Measurements from ENCODE around the gene PLXNB2.

Gene PLXNB2

GRCh38 chr22:50251477-50252081 lies 55.9 kb downstream of the PLXNB2 start:
- no peak for DNase-seq
- ATAC-seq: no peak

DNA sequence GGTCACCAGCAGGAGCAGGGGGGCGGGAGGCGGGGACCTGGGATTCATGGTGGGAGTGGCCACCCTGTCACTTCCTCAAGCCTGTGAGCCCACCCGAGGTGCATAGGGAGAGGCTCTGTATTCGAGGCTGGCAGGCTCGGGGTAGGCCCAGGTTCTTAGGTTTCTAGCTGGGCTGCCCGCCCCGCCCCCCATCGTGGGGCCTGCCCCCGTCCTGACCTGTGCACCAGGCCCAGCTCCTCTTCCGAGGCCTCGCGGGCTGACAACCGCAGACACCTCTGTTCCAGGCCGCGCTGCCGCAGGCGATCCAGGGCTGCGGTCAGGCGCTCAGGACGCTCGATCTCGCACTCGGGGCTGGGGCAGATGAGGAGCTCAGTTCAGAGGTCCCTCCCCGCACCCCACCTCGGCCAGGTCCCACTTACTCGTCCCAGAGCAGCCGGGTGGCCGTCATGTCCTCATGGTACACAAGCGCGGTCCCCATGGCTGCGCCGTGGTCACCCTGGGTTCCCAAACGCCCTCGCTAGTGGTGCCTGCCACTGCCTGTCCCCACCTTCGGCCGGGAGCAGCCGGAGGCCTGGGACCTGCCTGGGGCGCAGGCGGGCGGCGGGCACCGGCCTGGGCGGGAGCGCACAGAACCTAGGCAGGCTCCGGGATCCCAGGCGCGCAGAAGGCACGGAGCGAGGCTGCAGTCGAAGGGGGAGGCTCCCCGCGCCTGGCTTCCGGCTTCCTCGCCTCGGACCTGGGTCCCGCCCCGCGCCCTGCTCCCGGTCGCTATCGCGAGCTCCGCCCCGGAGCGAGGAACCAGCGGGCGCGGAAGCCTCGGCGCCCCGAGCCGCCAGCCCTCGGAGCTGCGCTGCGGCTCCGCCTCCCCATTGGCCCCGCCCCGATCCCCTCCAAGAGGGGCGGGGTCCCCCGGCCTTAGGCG lies 56.6 kb downstream of the PLXNB2 start, which contains the start of gene HDAC10:
HDAC10 (minus strand) TSS at position 711 of the 922 bp plus-strand sequence; CDS start at position 478, 233 bp downstream.
- DNase-seq: peak; percentile 90

GRCh38 chr22:50250249-50250554 lies 57.2 kb downstream of the PLXNB2 start:
- no peak for DNase-seq

More for the DNA sequence above, 56.6 kb downstream of the PLXNB2 start, which contains the start of gene HDAC10:
- peak; percentile 82 for ATAC-seq

DNA sequence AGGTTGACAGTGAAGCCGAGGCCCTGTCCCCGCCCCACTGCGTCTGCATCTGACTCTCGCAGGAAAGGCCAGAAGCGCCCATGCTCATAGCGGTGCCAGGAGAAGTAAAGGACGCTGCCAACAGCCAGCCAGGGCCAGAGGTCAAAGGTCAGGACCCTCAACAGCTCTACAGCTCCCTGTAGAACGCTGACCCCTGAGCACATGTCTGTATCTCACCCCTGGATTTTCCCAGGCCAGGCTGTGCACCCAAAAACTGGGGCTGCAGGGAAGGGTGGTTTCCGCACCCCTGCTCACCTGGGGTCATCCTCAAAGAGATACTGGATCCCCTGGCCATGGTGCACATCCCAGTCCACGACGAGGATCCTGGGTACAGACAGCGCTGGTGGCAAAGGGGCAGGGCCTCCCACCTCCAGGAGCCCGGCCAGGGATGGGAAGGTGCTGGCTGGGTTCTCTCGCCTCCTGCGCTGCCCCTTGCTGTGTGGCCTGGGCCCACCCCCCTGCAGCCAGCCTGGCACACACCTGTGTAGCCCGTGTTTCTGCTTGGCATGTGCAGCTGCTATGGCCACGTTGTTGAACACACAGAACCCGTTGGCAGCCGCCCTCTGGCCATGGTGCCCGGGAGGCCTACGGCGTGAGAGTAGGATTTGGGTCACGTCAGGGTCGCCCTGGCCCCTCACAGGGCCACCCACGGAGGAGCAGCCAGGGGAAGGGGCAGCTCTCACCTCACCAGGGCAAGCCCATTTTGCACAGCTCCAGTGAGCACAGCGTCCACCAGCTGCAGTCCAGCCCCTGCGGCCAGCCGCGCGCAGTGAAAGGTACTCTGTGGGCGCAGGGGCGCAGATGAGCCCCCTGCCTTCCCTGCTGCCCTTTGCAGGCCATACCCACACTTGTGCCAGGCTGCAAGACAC lies 57.9 kb downstream of the PLXNB2 start:
- DNase-seq (no peak), ATAC-seq (no peak)

More at GRCh38 chr22:50250249-50250554, 57.2 kb downstream of the PLXNB2 start:
- ATAC-seq: no peak

GRCh38 chr22:50248196-50249081 lies 59.0 kb downstream of the PLXNB2 start:
- DNase-seq (no peak), ATAC-seq (no peak)

DNA sequence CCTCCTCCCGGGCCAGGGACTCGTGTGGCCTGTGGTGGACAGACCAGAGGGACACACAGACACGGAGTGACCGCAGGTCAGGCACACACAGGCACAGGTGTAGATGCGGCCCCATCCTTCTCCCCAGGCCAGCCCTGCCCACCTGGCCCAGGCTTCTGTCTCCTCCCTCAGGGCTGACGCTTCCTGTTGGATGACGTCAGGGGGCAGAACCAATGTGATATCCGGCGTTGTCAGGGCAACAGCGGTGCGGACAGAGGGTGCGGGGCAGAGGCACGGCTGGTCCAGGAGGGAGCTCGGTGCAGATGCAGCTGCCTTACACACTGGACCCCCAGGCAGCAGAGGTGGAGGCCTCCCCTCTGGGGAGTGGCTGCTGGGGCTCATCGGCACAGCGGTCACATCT lies 59.7 kb downstream of the PLXNB2 start:
- DNase-seq: no peak
- no peak for ATAC-seq

- ATAC-seq: no peak
- no peak for DNase-seq
Measured at GRCh38 chr22:50246242-50247175, 60.9 kb downstream of the PLXNB2 start.

DNA sequence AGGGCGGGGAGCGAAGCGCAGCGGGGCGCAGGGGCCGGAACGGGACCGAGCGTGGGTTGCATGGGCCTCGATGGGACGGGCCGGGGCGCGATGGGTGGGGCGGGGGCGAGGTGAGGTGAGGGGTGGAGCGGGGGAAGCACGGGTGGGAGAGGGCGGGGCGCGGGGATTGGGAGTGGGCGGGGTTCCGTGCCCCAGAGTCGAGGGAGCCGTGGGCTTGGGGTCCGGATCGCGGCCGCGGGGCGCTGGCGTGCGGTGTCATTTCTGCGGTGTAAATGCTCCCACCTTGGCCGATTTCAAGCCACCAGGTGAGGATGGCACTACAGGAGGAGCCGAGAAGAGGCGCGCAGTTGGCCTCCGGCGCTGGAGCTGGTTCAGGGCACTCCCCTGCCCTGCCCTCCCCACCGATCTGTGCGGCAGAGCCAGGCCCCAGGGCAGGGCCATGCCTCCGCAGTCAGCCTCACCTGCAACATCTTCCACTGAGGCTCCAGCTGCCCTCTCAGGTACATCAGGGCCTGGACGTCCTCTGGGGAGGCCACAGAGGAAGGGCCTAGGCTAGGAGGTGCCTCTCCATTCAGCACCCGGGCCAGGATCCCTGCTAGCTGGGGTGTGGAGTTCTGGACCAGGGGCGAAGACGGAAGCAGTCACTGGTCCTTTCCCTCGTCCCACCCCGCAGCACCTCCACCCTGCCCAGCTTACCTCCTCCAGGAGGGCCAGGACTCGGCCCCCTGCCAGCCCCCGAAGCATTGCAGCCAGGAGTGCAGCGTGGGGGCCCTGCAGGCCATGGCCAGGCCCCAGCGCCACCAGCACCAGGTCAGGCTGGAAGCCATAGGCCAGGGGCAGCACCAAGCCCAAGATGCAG lies 62.0 kb downstream of the PLXNB2 start:
- peak; percentile 0 for ATAC-seq
- no peak for DNase-seq

GRCh38 chr22:50244420-50245213 lies 62.8 kb downstream of the PLXNB2 start, which contains the start of gene TUBGCP6:
Gene TUBGCP6 (minus strand): TSS chr22:50245023. CDS start chr22:50244459, 564 bp downstream.
- ATAC-seq: peak; percentile 92
- DNase-seq: peak; percentile 96

GRCh38 chr22:50243685-50244419 lies 63.6 kb downstream of the PLXNB2 start:
- DNase-seq: no peak

GRCh38 chr22:50242406-50242949 lies 65.0 kb downstream of the PLXNB2 start:
- DNase-seq (no peak), ATAC-seq (no peak)

More at GRCh38 chr22:50243685-50244419, 63.6 kb downstream of the PLXNB2 start:
- ATAC-seq: no peak

DNA sequence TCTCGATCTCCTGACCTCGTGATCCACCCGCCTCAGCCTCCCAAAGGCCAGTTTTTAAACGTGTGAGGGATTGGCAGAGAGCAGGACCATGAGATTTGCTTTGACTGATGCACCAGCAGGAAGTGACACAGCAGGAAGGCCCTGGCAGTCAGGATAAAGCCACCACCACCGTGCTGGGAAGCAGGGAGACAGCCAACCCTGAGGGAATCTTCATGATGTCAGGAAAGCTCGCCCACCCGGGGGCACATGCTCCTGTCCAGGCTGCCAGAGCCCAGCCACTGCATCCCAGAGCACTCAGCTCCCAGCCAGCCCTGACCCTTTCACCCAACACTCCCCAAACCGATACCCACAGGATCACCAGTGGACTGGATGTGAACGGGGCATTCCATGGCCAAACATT lies 68.7 kb downstream of the PLXNB2 start:
- ATAC-seq: no peak

GRCh38 chr22:50236731-50237409 lies 70.6 kb downstream of the PLXNB2 start:
- ATAC-seq: no peak

More for the DNA sequence above, 68.7 kb downstream of the PLXNB2 start:
- DNase-seq: no peak

GRCh38 chr22:50233223-50233622 lies 74.2 kb downstream of the PLXNB2 start:
- ATAC-seq (no peak), DNase-seq (no peak)

More at GRCh38 chr22:50236731-50237409, 70.6 kb downstream of the PLXNB2 start:
- no peak for DNase-seq

GRCh38 chr22:50232481-50233151 lies 74.8 kb downstream of the PLXNB2 start:
- no peak for ATAC-seq

DNA sequence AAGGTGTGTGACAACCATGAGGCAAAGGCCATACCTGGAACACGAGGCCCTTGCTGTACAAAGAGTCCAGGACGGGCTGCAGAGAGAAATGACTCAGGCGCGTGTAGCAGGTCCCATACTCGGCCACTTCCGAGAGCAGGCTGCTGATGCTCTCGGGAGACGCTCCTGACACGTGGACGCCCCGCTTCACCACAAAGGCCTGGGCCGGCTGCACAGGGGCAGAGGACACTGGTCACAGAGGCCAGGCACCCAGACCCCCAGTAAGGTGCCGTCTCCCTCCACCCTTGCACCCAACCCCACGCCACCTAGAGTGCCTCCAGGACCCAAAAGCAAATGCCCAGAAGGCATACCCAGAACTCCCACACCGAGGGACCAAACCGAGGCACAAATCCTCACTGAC lies 78.1 kb downstream of the PLXNB2 start:
- ATAC-seq (no peak), DNase-seq (no peak)

More at GRCh38 chr22:50232481-50233151, 74.8 kb downstream of the PLXNB2 start:
- no peak for DNase-seq

All from stimulated activated naive CD8-positive, alpha-beta T cell treated with anti-CD3 and anti-CD28 coated beads, Interleukin-15, Interleukin-2, amounts not matched to agents 100 U/mL and 50 U/mL, for 24 hours (primary cell).